KMS-11 (cell line): Measurements from ENCODE around the gene KISS1R.

ENCODE experiments used
- H2AFZ ChIP-seq: fragments of 200-600 bp; sonication (generic); 2 replicates; pipeline ENCODE4 v1.6.1; 2016; ENCODE audit warnings: antibody characterized with exemption, mixed run types, low read depth
- H3K27ac ChIP-seq: fragments of 200-600 bp; sonication (generic); 2 replicates; pipeline ENCODE4 v1.6.1; 2016; ENCODE audit warnings: mild to moderate bottlenecking, mixed run types
- H3K27me3 ChIP-seq: fragments of 200-600 bp; sonication (generic); 2 replicates; pipeline ENCODE4 v1.6.1; 2017; ENCODE audit warnings: mild to moderate bottlenecking, low read depth, mixed run types, moderate library complexity; ENCODE audit not compliant: insufficient read depth
- H3K36me3 ChIP-seq: fragments of 200-600 bp; sonication (generic); 2 replicates; pipeline ENCODE4 v1.6.1; 2017; ENCODE audit warnings: mild to moderate bottlenecking, mixed run types; ENCODE audit not compliant: insufficient read depth
- H3K4me1 ChIP-seq: fragments of 200-600 bp; sonication (generic); 2 replicates; pipeline ENCODE4 v1.6.1; 2016; ENCODE audit warnings: mild to moderate bottlenecking, low read depth, mixed run types; ENCODE audit not compliant: poor library complexity, severe bottlenecking
- H3K4me2 ChIP-seq: fragments of 200-600 bp; sonication (generic); 2 replicates; pipeline ENCODE4 v1.7.0; 2016; ENCODE audit warnings: mild to moderate bottlenecking, mixed run types
- H3K4me3 ChIP-seq: fragments of 200-600 bp; sonication (generic); IDR thresholded peaks from 2 replicates; pipeline ENCODE4 v1.6.1; 2017; ENCODE audit warnings: low read depth, low read length, mixed read lengths; ENCODE audit not compliant: insufficient read depth
- H3K79me2 ChIP-seq: fragments of 200-600 bp; sonication (generic); 2 replicates; pipeline ENCODE4 v1.6.1; 2016; ENCODE audit warnings: low read depth, mixed run types; ENCODE audit not compliant: insufficient read depth
- H3K9ac ChIP-seq: fragments of 200-600 bp; sonication (generic); 2 replicates; pipeline ENCODE4 v1.6.1; 2016; ENCODE audit warnings: mild to moderate bottlenecking, mixed run types
- H4K20me1 ChIP-seq: fragments of 200-600 bp; sonication (generic); 2 replicates; pipeline ENCODE4 v1.6.1; 2016; ENCODE audit warnings: mild to moderate bottlenecking, mixed run types; ENCODE audit not compliant: insufficient read depth
- CTCF ChIP-seq: fragments of 200-600 bp; sonication (generic); conservative IDR thresholded peaks from 2 replicates; pipeline ENCODE4 v1.6.1; 2017; ENCODE audit warnings: low read depth, mild to moderate bottlenecking, antibody characterized with exemption, low read length, moderate library complexity, mixed read lengths

KISS1R gene

GRCh38 chr19:919199-920050, 2.3 kb downstream of the KISS1R start:
- no peaks in the 10 kb centered on the region for H4K20me1 ChIP-seq
- H3K36me3 ChIP-seq: no peaks in the 10 kb centered on the region
- no peak overlapping the region for H3K27ac ChIP-seq
- H3K4me1 ChIP-seq: peaks cover 11% of the 10 kb centered on the region
- H3K4me3 ChIP-seq: no peak overlapping the region
- peaks cover 33% of the 10 kb centered on the region for H3K27me3 ChIP-seq
- H3K79me2 ChIP-seq: no peaks in the 10 kb centered on the region
- no peak overlapping the region for H2AFZ ChIP-seq
- H3K4me2 ChIP-seq: no peak overlapping the region
- no peak overlapping the region for H3K9ac ChIP-seq
- TF ChIP-seq CTCF: no peak

- no peak overlapping the region for H2AFZ ChIP-seq
- H3K4me1 ChIP-seq: peaks cover 12% of the 10 kb centered on the region
- H3K9ac ChIP-seq: no peak overlapping the region
- H3K27ac ChIP-seq: no peak overlapping the region
- no peaks in the 10 kb centered on the region for H3K36me3 ChIP-seq
- no peaks in the 10 kb centered on the region for H4K20me1 ChIP-seq
- no peak overlapping the region for H3K4me3 ChIP-seq
- H3K4me2 ChIP-seq: 0 out of 2 replicates have a peak overlapping the region, but pooled peaks have one; percentile 13
- TF ChIP-seq CTCF: no peak
- H3K27me3 ChIP-seq: peaks cover 33% of the 10 kb centered on the region
- no peaks in the 10 kb centered on the region for H3K79me2 ChIP-seq
These were observed 3.1 kb downstream of the KISS1R start for GRCh38 chr19:920051-920864.

GRCh38 chr19:924553-925086, 7.5 kb downstream of the KISS1R start:
- Histone ChIP-seq H2AFZ (peak overlapping the region; percentile 82), H3K79me2 (peaks cover 4% of the 10 kb centered on the region; the same call in 1 of the 2 replicates), H3K9ac (peak overlapping the region; percentile 93), H3K4me1 (peaks cover 6% of the 10 kb centered on the region), H3K4me3 (no peak overlapping the region), H4K20me1 (no peaks in the 10 kb centered on the region), H3K36me3 (no peaks in the 10 kb centered on the region), H3K27me3 (peaks cover 10% of the 10 kb centered on the region; the same call in 1 of the 2 replicates), H3K4me2 (peak overlapping the region; percentile 80), H3K27ac (peak overlapping the region; percentile 82)
- no peak for TF ChIP-seq CTCF

GRCh38 chr19:925087-925525, 8.0 kb downstream of the KISS1R start:
- Histone ChIP-seq H3K27me3 (peaks cover 8% of the 10 kb centered on the region; the same call in 1 of the 2 replicates), H3K4me2 (peak overlapping the region; percentile 80), H3K27ac (peak overlapping the region; percentile 82), H4K20me1 (no peaks in the 10 kb centered on the region), H3K9ac (peak overlapping the region; percentile 93), H3K4me1 (peaks cover 6% of the 10 kb centered on the region), H3K36me3 (no peaks in the 10 kb centered on the region), H3K79me2 (peaks cover 4% of the 10 kb centered on the region; the same call in 1 of the 2 replicates), H2AFZ (peak overlapping the region; percentile 82), H3K4me3 (no peak overlapping the region)
- TF ChIP-seq CTCF: no peak
